Stimulated activated naive B cell treated with anti-CD40 and anti-IgM and Interleukin-4, amounts not matched to agents 10 μg/mL and 1 μg/mL and 100 μg/mL, for 72 hours (primary cell): Measurements from ENCODE around the gene NUTM2F.
"Not testable (repeated sequence)": the region's sequence is repeated elsewhere in the genome, so short reads cannot be mapped to it uniquely, and the experiment has no call there.

Experiments
- ATAC-seq, 2 donors: fragments of 150-1000 bp; cut with Tn5 transposase; replicated peaks; 2 replicates each; pipeline ENCODE4 v1.10.0; 2021; ENCODE audit warnings: moderate library complexity in 1 of 2
- DNase-seq: peaks from one replicate; pipeline ENCODE4 v3.0.0; 2021
- H3K27ac Mint-ChIP-seq: one replicate; pipeline ENCODE4 v1.8.0; 2022; ENCODE audit warnings: mild to moderate bottlenecking, mixed read lengths
- H3K27me3 Mint-ChIP-seq, 2 donors: one replicate each; pipeline ENCODE4 v1.8.0; 2022; ENCODE audit warnings: mixed read lengths in 2 of 2
- H3K36me3 Mint-ChIP-seq, 2 donors: one replicate each; pipeline ENCODE4 v1.8.0; 2022; ENCODE audit warnings: mixed read lengths in 2 of 2, mild to moderate bottlenecking in 1 of 2
- H3K4me1 Mint-ChIP-seq, 2 donors: one replicate each; pipeline ENCODE4 v1.8.0; 2022; ENCODE audit warnings: mixed read lengths in 2 of 2, mild to moderate bottlenecking in 1 of 2
- H3K4me3 Mint-ChIP-seq, 2 donors: one replicate each; pipeline ENCODE4 v1.8.0; 2022; ENCODE audit warnings: mild to moderate bottlenecking in 2 of 2, mixed read lengths in 2 of 2, moderate library complexity in 1 of 2
- H3K9me3 Mint-ChIP-seq, 2 donors: one replicate each; pipeline ENCODE4 v1.8.0; 2022; ENCODE audit warnings: mixed read lengths in 2 of 2, mild to moderate bottlenecking in 1 of 2

Gene NUTM2F

DNA sequence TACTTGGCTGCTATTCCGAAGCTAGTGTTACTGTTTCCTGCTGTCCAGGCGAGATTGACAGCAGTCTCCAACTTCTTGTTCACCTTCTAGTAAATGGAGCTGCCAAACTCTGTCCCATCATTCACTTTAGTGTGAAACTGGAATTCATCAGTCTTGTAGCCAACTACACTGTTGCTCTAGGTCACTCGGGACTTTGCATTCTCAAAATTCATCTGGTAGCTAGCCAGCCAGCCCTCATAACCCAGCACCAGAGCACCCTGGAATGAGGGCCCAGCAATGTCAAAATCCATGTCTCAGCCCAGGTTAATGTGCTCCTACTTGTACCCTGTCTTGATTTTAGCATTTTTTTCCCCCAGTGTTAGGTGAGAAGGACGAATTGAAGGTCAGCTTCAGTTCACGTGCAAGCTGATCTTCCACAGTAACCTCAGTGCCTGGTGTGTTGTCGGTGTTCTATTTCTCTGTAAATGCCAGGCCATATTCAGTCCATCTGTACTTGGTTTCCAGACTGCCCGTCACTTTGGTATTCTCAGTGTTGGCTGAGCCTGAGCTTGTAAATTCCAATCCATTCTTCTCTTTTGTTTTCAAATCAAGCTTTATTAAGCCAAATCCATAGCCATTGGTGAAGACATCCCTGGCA, 40.4 kb downstream of the NUTM2F start:
- Mint-ChIP-seq H3K4me1 (no peaks in the 10 kb centered on the region), H3K27ac (no peak overlapping the region), H3K36me3 (peaks cover 34 to 51% of the 10 kb centered on the region in 2 donors), H3K9me3 (peaks cover 0 to 2% of the 10 kb centered on the region in 2 donors), H3K4me3 (no peak overlapping the region), H3K27me3 (no peaks in the 10 kb centered on the region)
- DNase-seq (no peak), ATAC-seq (no peak)

DNA sequence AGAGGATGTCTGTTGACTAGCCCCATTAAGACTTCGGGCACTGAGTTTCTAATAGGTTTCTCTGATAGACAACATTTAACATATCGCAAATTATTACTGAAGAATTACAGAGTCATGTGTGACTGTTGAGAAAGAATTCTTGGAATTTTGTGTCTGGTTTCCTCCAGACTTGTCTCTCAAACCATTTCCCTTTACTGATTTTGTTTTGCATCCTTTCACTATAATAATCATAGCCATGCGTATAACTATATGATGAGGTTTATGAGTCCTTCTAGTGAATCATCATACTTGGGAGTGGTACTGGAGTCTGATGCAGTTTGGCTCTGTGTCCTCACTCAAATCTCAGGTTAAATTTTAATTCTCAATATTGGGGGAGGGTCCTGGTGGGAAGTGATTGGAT, 42.3 kb downstream of the NUTM2F start:
- Mint-ChIP-seq H3K4me1 (no peaks in the 10 kb centered on the region), H3K27me3 (no peaks in the 10 kb centered on the region), H3K9me3 (no peaks in the 10 kb centered on the region), H3K36me3 (peaks cover 45 to 54% of the 10 kb centered on the region in 2 donors), H3K27ac (no peak overlapping the region), H3K4me3 (no peak overlapping the region)
- ATAC-seq, result no peak
- DNase-seq, result no peak

GRCh38 chr9:94281101-94281500, 47.3 kb downstream of the NUTM2F start:
- H3K4me3 Mint-ChIP-seq, result no peak overlapping the region
- H3K27me3 Mint-ChIP-seq, result no peaks in the 10 kb centered on the region
- peaks cover 4 to 6% of the 10 kb centered on the region in 2 donors for H3K9me3 Mint-ChIP-seq
- ATAC-seq (no peak), DNase-seq (no peak)
- H3K36me3 Mint-ChIP-seq, result peaks cover 57 to 69% of the 10 kb centered on the region in 2 donors
- H3K4me1 Mint-ChIP-seq, result peaks cover 0 to 10% of the 10 kb centered on the region in 2 donors
- no peak overlapping the region for H3K27ac Mint-ChIP-seq

GRCh38 chr9:94280409-94280989, 47.9 kb downstream of the NUTM2F start:
- H3K4me1 Mint-ChIP-seq, result peaks cover under 1 to 10% of the 10 kb centered on the region in 2 donors
- no peak for ATAC-seq
- peaks cover 4 to 6% of the 10 kb centered on the region in 2 donors for H3K9me3 Mint-ChIP-seq
- no peaks in the 10 kb centered on the region for H3K27me3 Mint-ChIP-seq
- H3K27ac Mint-ChIP-seq, result no peak overlapping the region
- no peak overlapping the region for H3K4me3 Mint-ChIP-seq
- peaks cover 55 to 69% of the 10 kb centered on the region in 2 donors for H3K36me3 Mint-ChIP-seq
- no peak for DNase-seq

DNA sequence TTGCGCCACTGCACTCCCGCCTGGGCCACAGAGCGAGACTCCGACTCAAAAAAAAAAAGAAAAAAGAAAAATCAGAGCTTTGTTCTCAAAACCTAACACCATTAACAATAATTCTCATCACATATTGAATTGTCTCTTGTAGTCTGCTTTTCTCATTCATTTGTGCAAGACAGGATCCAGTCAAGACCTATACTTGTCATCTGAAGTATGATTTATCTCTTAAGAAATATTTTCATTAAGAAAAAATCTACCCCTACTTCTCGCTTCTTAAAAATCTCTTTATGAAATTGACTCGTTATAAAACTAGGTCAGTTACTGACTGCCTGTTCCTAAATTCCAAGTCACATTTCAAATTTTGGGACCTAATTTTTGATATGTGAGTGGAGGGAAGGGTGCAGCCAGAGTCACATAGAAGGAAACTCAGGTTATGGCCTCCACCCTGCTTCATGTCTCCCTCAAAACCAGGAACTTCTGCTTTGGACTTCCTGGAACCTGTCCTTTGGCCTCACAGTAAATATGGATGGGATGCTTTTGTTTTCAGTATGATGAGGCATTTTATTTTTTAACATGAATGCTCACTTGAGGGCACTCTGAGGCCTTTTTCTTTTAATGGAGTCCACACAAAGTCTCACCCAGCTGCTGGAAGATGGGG, 50.4 kb downstream of the NUTM2F start:
- H3K4me1 Mint-ChIP-seq, result peaks cover 2 to 13% of the 10 kb centered on the region in 2 donors
- DNase-seq, result no peak
- no peak overlapping the region for H3K4me3 Mint-ChIP-seq
- peaks cover 64 to 71% of the 10 kb centered on the region in 2 donors for H3K36me3 Mint-ChIP-seq
- no peaks in the 10 kb centered on the region for H3K27me3 Mint-ChIP-seq
- no peak overlapping the region for H3K27ac Mint-ChIP-seq
- peaks cover 4 to 6% of the 10 kb centered on the region in 2 donors for H3K9me3 Mint-ChIP-seq
- ATAC-seq, result no peak

DNA sequence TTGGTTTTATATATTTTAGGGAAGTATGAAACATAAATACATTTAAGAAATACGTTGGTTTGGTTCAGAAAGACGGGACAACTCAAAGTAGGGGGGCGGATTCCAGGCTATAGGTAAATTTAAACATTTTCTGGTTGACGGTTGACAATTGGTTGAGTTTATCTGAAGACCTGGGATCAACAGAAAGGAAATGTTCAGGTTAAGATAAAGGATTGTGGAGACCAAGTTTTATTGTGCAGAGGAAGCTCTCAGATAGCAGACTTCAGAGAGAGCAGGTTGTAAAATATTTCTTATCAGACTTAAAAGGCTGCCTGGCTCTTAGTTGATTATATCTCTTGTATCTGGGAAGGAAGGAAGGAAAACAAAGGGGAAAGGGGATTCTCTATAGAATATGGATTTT, 51.4 kb downstream of the NUTM2F start:
- DNase-seq, H3K9me3 Mint-ChIP-seq, ATAC-seq, H3K27me3 Mint-ChIP-seq, H3K4me3 Mint-ChIP-seq, H3K27ac Mint-ChIP-seq: not testable (repeated sequence)
- peaks cover 4 to 21% of the 10 kb centered on the region in 2 donors for H3K4me1 Mint-ChIP-seq
- peaks cover 59 to 68% of the 10 kb centered on the region in 2 donors for H3K36me3 Mint-ChIP-seq

GRCh38 chr9:94270009-94270408, 58.4 kb downstream of the NUTM2F start:
- Mint-ChIP-seq H3K4me3 (no peak overlapping the region), H3K4me1 (peaks cover 2 to 20% of the 10 kb centered on the region in 2 donors), H3K9me3 (peaks cover 4% of the 10 kb centered on the region in 2 donors), H3K36me3 (peaks cover 26 to 44% of the 10 kb centered on the region in 2 donors), H3K27me3 (no peaks in the 10 kb centered on the region), H3K27ac (no peak overlapping the region)
- DNase-seq (no peak), ATAC-seq (no peak)

GRCh38 chr9:94269264-94269663, 59.2 kb downstream of the NUTM2F start:
- Mint-ChIP-seq H3K36me3 (peaks cover 23 to 44% of the 10 kb centered on the region in 2 donors), H3K4me1 (peaks cover 5 to 20% of the 10 kb centered on the region in 2 donors), H3K27me3 (no peaks in the 10 kb centered on the region), H3K4me3 (no peak overlapping the region), H3K27ac (no peak overlapping the region), H3K9me3 (peaks cover 4% of the 10 kb centered on the region in 2 donors)
- no peak for ATAC-seq
- DNase-seq, result no peak
